WTC11 (cell line): Measurements from ENCODE around the gene GJC3.

Experiments used
- CTCF ChIP-seq: fragments of 200-600 bp; IDR thresholded peaks from 2 replicates; pipeline ENCODE4 v1.8.0; 2022; ENCODE audit warnings: antibody characterized with exemption
- ZNF512 ChIP-seq: sonication (generic); formaldehyde crosslinking; IDR thresholded peaks from 2 replicates; pipeline ENCODE4 v1.8.1; 2022; ENCODE audit warnings: missing genetic modification reagents, borderline replicate concordance

GRCh38 chr7:99920149-99920548, 9.3 kb downstream of the GJC3 start:
- TF ChIP-seq ZNF512 (CRISPR knock-in tag) (no peak), CTCF (no peak)
